ENCODE results near the gene SQOR. TPM values are rescaled to one million over a fixed set of nuclear protein-coding genes. Genes with fewer than 3 reads are reported as not detected.

Gene SQOR
- total RNA-seq, 1 experiment from 2014 or later, result 17.6 TPM

- BruUV-seq (replicated peaks), result no TSS peak
Measured at GRCh38 chr15:45689616-45690015, 54.8 kb downstream of the SQOR start.

More at GRCh38 chr15:45689616-45690015, 54.8 kb downstream of the SQOR start:
- CTCF ChIA-PET, result no interaction called here
- RAD21 ChIA-PET (ENCODE audit: low non-redundant PET in 1 of 2, low total read pairs in 2 of 2, uncharacterized antibody in 2 of 2, unreplicated experiment in 2 of 2), result no interaction called here
- H3K4me1 ChIP-seq (ENCODE audit: control insufficient read depth in 1 of 2, insufficient read depth in 2 of 2, low read length in 2 of 2), result no peaks in the 10 kb centered on the region
- ATAC-seq (no peak), DNase-seq (ENCODE audit: low read depth, low spot score) (no peak)
- no peak overlapping the region for H3K4me2 ChIP-seq (ENCODE audit: low read length)
- no peaks in the 10 kb centered on the region for H3K27me3 ChIP-seq (ENCODE audit: insufficient read depth, low read length)
- H3K36me3 ChIP-seq (ENCODE audit: control insufficient read depth in 1 of 2, insufficient read depth in 2 of 2, low read length in 2 of 2), result no peaks in the 10 kb centered on the region; a peak in 2 of 4 replicates
- no peaks in the 10 kb centered on the region for H4K20me1 ChIP-seq (ENCODE audit: insufficient read depth)
- H2AFZ ChIP-seq (ENCODE audit: low read depth, low read length, poor library complexity, severe bottlenecking), result no peak overlapping the region
- POLR2A ChIA-PET, result no interaction called here
- no peak overlapping the region for H3K9ac ChIP-seq (ENCODE audit: low read length)
- intact Hi-C loops (cut with micrococcal nuclease), result no loop called here
- no peaks in the 10 kb centered on the region for H3K9me3 ChIP-seq (ENCODE audit: control insufficient read depth in 1 of 2, insufficient read depth in 1 of 2, low read depth in 1 of 2, low read length in 2 of 2)
- H3K9me2 ChIP-seq (ENCODE audit: insufficient read depth), result no peaks in the 10 kb centered on the region
- no peaks in the 10 kb centered on the region for H3K79me2 ChIP-seq (ENCODE audit: insufficient read depth, low read length)
- no peak overlapping the region for H3K27ac ChIP-seq (ENCODE audit: low read depth, low read length)
- TF ChIP-seq ATF3 (IDR thresholded peaks at IDR 0.05) (no peak), SP1 (IDR thresholded peaks at IDR 0.05; ENCODE audit: low read depth) (no peak), TCF7L2 (IDR thresholded peaks at IDR 0.05; ENCODE audit: borderline replicate concordance, extremely low read depth, insufficient read depth, insufficient read length) (no peak), EGR1 (IDR thresholded peaks at IDR 0.05; ENCODE audit: low read depth) (no peak), JUND (IDR thresholded peaks at IDR 0.05) (no peak), ELF1 (IDR thresholded peaks at IDR 0.05; ENCODE audit: borderline replicate concordance, low read depth) (no peak), SRF (IDR thresholded peaks at IDR 0.05; ENCODE audit: low read depth) (no peak), ZFX (IDR thresholded peaks at IDR 0.05) (no peak), EZH2phosphoT487 (IDR thresholded peaks at IDR 0.05; ENCODE audit: borderline replicate concordance) (no peak), POLR2A (IDR thresholded peaks at IDR 0.05; ENCODE audit: borderline replicate concordance, extremely low read depth, insufficient read depth, insufficient read length) (no peak), ZNF274 (IDR thresholded peaks at IDR 0.05; ENCODE audit: low read depth, low read length) (no peak), RAD21 (IDR thresholded peaks at IDR 0.05; ENCODE audit: low read depth) (no peak)
- TF ChIP-seq, protein P1, sequence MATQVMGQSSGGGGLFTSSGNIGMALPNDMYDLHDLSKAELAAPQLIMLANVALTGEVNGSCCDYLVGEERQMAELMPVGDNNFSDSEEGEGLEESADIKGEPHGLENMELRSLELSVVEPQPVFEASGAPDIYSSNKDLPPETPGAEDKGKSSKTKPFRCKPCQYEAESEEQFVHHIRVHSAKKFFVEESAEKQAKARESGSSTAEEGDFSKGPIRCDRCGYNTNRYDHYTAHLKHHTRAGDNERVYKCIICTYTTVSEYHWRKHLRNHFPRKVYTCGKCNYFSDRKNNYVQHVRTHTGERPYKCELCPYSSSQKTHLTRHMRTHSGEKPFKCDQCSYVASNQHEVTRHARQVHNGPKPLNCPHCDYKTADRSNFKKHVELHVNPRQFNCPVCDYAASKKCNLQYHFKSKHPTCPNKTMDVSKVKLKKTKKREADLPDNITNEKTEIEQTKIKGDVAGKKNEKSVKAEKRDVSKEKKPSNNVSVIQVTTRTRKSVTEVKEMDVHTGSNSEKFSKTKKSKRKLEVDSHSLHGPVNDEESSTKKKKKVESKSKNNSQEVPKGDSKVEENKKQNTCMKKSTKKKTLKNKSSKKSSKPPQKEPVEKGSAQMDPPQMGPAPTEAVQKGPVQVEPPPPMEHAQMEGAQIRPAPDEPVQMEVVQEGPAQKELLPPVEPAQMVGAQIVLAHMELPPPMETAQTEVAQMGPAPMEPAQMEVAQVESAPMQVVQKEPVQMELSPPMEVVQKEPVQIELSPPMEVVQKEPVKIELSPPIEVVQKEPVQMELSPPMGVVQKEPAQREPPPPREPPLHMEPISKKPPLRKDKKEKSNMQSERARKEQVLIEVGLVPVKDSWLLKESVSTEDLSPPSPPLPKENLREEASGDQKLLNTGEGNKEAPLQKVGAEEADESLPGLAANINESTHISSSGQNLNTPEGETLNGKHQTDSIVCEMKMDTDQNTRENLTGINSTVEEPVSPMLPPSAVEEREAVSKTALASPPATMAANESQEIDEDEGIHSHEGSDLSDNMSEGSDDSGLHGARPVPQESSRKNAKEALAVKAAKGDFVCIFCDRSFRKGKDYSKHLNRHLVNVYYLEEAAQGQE (IDR thresholded peaks at IDR 0.05; ENCODE audit: low read depth), result no peak
- H3K4me3 ChIP-seq (replicated peaks in 1 of 2; ENCODE audit: low read depth in 1 of 2, low read length in 2 of 2), result no peak overlapping the region
